GM21786 (cell line): ENCODE measurements around the gene SLC25A26.

ENCODE experiments used
- ATAC-seq: cut with Tn5 transposase; IDR thresholded peaks from one replicate; pipeline ENCODE4 v1.9.1; 2021; ENCODE audit not compliant: unreplicated experiment

The SLC25A26 gene

DNA sequence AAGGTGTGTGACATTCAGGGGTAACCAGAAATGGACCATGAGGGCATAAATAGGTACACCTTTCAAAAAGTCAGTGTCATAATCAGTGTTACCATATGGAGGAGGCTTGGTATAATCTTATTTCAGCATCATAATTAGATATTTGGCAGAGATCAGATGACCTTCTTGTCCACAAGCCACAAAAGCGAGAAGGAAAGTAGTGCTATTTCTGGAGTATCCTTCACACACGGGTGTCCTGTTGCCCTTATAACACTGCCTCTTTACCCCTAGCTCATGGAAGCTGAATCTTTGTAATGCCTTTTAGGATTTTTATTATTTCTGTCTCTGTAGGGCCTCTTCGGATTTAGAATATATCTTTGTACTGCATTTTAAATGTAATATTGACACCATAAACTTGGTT, 147.2 kb downstream of the SLC25A26 start:
- ATAC-seq = no peak

DNA sequence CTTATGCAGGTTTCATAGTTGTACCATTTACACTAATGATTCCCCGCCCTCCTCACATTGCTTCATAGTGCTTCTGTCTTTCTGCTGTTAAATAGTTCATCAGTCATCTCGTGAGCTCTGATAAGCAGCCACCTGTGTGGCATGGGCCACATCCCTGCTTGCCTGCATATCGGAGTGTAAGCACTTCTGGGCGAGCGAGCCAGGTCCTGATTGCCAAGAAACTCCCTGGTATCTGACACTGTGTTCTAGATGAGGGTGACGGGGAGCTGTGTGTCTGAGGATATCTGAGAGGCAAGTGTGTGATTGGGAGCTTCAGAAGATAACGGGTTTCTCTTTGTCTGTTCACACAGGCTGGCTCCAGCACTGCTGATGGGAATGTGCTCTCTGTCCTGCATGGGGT, 149.4 kb downstream of the SLC25A26 start:
- ATAC-seq = no peak

DNA sequence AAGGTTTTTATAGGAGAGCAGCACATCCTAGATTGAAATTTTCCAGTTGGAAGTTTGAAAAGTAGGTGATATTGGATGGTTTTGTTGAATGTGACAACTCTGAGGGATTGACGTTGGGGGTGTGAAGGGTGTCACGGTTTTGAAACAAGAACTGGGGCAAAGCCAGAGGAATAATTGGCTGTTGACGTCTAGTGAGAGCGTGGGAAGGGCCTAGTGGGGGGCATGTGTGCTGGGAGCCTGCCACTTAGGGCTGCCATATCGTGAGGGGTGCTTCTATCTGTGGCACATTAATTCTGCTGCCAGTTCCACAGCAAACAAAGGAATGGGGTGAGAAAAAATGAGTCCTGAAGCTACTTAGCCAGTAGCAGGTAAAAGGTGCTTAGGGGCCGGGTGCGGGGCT, 150.6 kb downstream of the SLC25A26 start:
- ATAC-seq = no peak

DNA sequence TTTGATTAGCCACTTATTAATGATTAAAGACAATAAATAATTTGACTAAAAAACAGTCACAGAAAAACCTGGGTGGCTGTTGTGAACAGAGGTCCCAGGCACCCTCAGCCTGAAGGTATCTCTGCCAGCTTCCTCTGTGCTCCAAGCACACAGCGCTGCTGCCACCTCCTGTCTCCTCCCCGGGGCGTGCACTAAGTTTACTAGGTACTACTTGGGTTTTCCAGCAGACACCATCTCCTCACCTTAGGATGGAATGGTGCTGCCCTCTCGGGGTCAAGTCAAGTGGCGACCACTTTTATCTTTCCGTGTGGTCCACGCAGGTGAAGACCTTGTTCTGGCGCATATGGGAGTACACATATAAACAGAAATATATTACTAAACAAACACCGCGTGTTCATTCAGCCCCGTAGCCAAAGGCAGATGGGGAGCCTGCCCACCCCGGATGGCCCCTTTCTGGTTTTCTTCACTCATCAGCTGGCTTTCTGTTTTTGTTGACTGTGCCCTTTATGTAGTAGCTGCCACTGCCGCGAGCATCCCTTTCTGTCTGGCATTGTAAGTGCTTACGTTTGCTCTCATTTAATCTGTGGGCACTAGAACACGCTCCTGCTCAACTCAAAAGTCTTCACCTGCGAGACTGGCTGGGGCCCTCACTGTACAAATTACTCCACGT, 152.0 kb downstream of the SLC25A26 start:
- no peak for ATAC-seq

DNA sequence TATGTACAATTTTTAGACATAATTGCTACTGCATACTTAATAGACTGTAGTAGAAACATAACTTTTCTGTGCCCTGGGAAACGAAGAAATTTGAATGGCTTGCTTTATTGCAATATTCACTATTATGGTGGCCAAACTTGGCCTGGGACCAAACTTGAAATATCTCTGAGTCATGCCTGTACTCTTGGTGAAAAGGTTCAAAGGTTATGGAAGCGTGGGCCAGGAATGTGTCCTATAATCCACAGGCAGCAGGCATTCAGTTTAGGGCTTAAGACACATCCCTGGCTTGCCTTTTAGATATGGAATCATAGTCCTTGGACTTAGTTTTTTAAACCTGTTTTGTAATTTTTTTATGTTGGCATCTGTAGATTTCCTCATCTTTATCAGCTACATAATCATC, 155.8 kb downstream of the SLC25A26 start:
- ATAC-seq = no peak

DNA sequence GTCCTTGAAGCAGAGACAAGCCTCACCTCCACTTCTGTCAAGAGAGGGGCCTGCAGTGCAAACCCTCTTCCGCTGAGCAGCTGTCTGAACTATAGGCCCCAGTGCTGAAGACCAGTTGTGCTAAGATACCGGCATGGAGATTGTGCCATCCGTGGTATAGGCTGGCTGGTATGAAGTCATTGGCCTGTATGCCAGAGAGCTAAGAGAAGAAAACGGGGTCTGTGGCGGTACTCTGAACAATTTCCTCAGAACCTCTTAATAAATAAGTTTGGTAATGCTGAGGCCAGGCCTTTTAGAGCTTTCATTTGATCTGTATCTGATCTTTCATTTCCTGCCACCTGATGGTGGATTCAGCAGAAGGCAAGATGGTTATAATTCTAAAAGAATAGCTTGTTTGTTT, 157.0 kb downstream of the SLC25A26 start:
- no peak for ATAC-seq

DNA sequence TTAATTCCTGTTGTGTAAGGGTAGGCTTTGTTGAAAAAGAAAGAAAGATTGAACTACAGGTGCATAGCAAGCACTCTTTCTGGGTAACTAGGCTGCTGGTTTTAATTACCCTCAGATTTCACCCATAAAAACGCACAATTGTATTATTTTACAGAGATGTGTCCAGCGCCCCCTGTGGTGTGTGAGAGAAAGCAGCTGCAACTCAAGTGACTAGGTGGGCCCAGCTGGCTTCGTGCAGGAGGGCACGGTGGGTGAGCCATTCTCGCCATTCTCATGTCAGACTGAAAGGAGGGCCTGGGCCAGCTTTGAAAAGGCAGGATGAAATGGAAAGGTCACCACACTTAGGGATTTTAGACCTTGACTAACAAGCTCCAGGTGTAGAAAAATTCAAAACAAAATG, 157.5 kb downstream of the SLC25A26 start:
- ATAC-seq = no peak

DNA sequence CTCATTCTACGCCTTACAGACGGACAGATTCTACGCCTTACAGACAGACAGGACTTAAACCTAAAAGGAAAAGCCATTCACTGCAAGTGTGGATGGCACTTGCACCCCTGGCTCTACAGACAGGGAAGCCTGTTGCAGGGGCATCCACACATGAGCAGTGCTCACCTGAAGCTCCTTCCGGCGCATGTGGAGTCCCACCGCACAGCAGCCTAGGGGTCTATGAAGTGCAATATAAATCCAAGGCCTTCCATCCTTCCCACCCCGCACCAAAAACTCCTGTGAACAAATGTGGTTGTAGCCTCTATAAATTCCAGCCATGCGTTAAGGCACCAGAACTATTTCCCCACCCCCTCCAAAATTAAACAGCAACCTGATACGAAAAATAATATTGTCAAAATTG, 158.8 kb downstream of the SLC25A26 start:
- no peak for ATAC-seq

DNA sequence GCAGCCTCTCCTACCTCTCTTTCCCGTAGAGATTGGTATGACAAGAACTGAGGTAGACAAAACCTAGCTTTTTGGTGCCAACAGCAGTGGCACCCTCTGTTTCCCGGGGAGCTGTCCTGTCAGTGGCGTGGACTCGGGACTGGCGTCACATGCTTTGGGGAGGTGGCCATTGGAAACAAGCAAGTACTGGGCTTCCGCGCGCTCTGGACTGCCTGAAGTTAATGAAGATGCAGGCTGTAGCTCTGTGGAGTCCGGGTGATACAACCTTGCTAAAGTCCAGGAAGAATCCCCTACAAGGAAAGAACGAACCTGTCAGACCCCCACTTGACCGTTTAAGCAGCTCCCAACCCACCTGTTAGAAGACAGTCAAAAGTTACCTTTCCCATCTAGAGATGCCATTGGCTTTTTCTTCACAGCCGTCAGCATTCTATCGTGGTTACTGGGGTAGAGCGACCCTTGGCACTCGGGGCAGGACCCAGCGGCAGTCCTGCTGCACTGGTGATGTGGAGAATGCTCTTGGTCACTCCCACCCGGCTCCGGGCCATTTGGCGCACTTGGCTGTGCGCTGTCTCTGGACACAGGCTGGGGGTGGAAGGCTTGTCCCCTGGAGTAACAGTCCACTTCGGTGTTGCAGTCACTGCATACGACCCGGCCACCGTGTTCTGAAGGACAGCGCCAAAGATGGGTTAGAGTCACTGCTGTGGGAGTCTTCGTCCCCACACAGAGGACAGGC, 159.6 kb downstream of the SLC25A26 start:
- ATAC-seq = no peak

DNA sequence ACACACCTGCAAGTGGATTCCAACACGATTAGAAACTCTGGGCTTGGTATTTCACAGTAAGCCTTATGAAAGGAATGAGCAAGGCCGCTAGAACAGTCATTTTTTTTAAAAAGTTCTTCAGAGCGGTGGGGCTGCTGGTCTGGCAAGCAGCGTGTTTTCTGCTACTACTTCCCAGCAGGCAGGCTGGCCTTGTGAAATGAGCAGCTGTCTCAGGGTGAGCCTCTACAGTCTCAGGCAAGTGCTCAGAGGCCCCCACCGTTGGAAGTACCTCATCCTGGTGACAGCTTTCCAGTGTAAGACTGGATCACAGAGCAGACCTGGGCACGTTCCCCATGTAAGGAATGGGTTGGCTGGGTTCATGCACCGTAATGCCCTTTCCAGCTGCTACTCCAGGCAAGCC, 160.8 kb downstream of the SLC25A26 start:
- no peak for ATAC-seq

DNA sequence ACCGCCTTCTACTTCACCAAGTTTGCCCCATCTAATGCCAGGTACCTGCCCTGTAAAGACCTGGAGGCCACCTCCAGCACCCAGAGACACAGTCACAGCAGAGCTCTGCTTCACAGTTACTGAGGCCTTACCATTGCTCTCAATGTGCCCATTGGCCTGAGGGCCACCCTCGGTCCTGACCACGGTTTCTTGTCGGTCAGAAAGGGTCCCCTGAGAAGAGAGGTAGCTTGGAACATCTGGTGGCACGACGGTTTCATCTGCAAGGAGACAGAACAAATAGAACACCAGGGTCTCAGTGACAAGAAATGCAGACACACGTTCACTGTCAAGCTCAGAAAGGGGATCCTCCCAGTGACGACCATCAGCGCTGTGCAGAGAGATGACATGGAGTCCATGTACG, 161.3 kb downstream of the SLC25A26 start:
- no peak for ATAC-seq

DNA sequence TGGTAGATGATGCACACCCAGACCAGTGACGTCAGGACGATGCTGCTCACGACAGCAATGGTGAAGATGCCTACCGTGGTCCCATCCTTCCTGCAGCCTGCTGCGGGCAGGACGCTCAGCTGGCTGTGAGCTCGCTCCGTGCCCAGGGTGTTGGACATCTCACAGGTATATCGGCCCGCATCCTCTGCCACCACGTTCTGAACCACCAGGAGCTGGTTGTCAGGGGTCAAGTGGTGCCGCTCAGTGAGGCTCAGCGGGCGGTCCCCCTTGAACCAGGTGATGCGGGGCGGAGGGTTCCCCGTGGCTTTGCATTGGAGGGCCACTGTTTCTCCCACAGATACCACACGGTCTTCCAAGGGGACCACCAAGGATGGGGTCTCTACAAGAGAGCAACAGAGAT, 162.2 kb downstream of the SLC25A26 start:
- no peak for ATAC-seq

DNA sequence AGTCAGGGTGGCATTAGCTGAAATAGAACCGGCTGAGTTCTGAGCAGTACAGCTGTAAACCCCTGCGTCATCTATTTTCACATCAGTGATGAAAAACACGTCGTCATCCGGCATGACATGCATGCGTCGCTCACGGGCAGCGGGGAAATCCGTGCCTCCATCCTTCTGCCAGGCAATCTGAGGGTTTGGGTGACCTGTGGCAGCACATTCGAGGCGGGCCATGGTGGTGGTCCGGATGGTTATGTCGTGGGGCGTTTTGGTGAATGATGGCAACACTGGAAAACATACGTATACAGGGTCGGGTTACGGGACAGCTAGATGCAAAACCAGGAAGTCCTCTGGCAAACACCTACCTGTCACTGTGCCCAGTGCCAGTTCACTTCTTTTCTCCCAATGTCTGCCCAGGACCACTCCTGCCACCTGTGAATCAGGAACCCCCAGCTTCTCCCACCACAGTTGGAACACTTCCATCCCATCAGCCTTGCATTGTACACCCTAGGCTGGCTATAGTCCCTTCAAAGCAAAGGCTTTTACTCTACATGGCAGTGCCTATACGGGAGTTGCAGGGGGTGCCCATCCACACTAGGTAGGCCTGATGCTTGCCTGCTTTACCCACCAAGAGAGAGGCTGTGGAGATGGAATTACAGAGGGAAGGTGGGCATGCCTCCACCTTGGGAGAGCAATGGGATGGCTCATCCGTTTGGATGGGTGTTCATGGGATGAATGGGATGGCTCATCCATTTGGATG, 163.4 kb downstream of the SLC25A26 start:
- no peak for ATAC-seq

DNA sequence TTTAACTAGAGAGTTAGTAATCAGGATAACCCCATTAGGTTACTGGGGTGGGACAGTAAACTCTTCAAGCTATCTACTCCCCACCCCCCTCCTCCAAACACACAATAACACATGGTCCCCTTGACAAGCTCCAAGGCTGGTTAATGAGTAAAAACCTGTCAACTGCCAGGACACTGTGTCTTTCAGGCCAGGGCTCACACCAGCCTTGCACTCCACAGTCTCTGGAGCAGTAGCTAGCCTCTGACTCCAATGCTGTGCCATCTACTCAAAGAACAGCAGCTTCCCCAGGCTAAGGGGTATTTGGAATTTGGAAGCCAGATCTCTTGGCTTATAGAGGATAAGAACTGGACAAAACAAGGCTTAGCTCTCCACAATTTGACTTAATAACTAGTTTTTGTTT, 164.3 kb downstream of the SLC25A26 start:
- no peak for ATAC-seq

DNA sequence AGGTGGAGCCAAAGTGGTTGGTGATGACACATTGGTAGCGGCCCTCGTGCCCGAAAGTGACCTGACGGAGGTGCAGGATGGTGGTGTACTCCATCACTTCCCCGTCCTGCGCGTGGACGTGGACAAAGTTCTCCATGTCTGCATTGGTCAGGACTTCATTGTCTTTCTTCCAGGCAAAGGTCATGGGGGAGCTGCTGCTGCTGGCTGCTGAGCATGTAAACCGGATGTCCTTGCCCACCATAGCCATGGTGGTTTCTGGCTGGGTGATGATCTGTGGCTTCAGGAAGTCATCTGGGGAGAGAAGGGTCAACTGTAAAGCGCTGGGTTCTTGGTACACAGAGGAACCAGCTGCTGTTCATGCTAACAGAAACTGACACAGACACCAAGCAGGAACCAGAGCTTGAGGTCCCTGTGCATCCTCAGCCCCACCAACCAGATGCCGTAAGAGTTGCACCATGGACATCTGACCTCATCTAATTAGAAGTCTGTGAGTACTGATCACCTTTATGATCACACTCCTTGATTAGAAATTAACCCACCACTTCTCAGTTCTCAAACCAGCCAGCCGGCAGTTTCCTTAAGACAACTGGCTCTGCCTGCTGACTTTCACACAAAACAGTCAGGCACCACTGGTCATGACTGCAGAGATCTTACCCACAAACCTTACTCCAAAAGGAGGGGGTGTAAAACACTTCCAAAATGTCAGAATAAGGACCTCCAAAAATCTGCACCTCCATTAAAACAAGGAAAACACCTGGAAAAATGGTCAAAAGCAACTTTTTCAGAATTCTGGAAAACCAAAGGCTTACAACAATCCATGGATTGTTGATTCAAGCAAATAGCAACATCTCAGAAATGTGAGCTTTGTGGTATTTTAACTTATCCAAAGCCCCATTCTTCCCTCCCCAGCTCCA, 165.5 kb downstream of the SLC25A26 start:
- ATAC-seq = peak; percentile 84

DNA sequence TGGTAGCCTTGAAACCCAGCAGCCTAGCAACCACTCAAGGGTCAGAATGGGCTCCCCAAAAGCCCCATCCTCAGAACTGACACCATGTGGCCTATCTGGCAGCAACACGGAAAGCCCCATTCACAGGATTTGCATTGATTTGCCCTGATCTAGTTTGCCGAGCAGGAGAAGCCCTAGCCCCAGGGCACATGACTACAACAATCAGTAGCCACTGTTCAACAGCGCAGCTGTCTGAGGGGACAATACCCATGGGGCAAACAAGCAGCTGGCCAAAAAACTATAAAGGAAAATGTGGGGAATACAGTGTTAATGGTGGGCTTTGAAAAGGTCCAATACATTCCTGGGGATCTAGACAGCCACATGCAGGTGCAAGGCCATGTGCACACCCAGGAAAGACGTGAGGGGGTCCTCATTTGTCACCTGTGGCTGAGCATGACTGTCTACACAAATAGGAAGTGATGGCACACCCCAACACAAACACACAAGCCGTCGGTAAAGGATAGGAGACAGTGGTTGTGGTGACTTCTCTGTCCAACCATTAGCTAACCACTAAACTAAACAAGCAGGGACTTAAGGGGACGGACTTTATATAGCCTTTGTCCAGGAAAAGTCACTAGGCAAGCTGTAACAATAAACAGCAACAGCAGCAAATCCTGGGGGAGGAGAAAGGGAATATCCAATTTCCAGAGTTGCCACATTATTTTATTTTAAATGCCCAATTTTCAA, 166.3 kb downstream of the SLC25A26 start:
- ATAC-seq = peak; percentile 41

DNA sequence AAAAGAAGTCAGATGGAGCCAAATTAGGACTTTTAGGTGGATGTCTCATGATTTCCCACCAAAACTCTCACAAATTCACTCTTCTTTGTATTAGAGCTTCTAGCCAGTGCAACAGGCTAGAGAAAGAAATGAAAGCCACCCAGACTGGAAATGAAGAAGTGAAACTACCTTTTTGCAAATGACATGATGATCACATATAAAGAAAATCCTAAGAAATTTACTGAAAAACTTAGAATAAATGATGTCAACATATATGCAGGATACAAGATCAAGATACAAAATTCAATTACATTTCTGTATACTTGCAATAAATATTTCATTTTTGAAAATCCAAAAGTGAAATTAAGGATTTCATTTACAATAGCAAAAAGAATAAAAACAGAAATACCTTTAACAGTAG, 169.2 kb downstream of the SLC25A26 start:
- peak; percentile 14 for ATAC-seq

DNA sequence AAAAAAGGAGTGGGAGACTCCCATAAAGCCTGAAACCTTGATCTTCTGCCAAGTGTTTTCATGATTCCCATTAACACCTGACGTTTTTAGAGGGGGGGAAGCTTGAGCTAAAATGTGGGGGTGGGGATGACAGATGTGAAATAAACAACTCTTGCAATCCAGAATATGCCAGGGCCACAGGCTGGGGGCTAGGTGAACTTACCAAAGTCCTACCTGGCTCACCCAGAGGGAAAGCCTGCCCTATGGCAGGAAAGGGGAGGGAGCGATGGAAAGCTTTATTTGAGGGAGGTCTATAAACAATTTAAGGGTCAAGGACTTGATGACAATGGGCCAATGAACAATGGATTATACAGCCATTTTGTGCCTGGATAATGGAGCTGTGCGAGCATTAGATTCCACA, 171.7 kb downstream of the SLC25A26 start:
- ATAC-seq = no peak

DNA sequence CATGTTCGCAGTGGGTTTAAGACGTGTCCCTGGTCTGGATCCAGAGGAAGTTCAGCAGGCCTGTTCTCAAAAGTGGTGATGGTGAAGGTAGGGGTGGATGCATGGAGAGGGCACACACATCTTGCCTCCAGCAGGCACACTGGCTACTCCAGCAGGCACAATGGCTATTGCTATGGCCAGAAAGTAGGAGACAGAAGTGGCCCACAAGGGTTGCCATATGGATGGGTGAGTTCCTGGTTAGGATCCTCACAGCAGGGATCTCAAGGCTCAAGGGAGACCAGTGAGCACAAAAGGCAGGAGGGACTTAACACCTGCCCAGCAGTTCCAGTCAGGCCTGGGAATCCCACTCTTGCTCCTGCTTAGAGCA, 172.1 kb downstream of the SLC25A26 start:
- no peak for ATAC-seq

DNA sequence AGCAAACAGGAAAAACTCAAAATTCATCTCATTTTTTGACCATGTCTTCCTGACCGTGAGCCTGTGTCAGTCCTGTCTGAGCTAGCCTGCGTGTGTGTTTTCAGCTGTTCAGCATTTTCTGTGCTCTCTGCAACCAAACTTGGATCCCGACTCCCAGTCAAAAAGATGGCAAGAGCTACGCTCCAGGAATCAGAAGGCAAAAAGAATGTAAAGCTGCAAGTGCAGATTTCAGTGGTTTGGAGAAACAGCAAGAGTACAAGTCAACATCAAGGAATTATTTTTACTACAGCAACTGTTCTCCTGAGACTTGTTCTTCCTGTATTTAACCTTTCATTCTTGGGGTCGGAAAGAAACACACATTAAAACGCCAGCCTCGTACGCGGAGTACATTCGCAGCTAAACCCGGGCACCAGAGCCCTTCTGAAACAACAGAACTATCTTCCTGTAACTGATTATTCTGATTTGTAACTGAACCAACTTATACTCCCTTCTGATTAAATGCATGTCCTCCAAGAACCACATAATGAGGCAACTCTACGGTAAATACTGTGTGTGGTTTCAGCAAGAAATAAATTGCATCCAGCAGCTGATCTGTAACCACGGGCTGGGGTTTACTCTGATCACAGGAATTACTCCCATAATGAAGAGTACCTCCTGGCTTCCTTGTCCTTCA, 172.7 kb downstream of the SLC25A26 start:
- peak; percentile 12 for ATAC-seq
